HG03575 (cell line): ENCODE results near the gene CXorf51B.
"Not testable (repeated sequence)": the region's sequence is repeated elsewhere in the genome, so short reads cannot be mapped to it uniquely, and the experiment has no call there.

Experiments used
- ATAC-seq: cut with Tn5 transposase; IDR thresholded peaks from one replicate; pipeline ENCODE4 v1.9.1; 2021; ENCODE audit not compliant: unreplicated experiment, insufficient number of reproducible peaks, low FRiP score; ENCODE audit errors: extremely low read depth

The CXorf51B gene

DNA sequence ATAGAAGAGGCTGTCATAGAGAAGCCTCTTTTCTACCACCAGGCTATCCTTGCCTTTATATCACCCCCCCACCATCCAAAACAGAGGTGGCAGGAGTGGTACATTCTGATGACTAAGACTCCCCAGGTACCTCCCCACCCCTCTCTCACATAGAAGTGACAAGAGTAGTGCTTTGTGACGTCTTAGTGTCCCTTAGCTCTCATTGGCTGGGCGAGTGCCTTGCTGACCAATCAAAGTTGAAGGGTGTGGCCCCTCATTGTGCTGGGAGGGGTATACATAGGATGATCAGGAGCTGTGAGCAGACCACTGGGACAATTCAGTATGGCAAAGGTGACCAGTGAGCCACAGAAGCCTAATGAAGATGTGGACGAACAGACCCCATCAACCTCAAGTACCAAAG, at the start of gene CXorf51B:
Gene CXorf51B, plus strand, starts transcription at position 301 of the 400 bp plus-strand sequence. Its CDS starts 21 bp downstream, at position 322.
- ATAC-seq: not testable (repeated sequence)

- ATAC-seq: not testable (repeated sequence)
Measured at GRCh38 chrX:146814644-146815043, 5.1 kb downstream of the CXorf51B start, which contains the start of gene CXorf51A. CXorf51A (minus strand) TSS chrX:146814744; CDS start chrX:146814723, 21 bp downstream.

- ATAC-seq: no peak
Measured at GRCh38 chrX:146831994-146832393, 22.4 kb downstream of the CXorf51B start.

DNA sequence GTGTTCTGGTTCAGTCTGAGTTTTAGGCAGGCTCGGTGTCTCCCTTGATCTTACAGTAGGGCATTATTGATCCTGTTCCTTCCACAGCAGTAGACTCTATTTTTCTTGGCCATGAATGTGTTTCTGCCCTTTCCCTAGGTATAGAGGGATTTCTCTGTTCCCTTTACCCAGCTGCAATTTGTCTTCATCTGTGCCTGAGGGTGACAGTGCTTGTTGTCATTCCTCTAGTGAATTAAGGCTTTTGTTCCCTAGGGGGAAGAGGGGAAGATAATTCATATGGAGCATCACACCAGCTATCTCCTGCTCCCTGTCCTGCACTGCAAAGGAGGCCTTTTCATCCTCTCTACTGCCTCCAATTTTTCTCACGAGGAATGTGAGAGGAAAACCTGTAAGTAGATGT, 44.7 kb downstream of the CXorf51B start:
- ATAC-seq: no peak
